ENCODE data around the gene PCGF3.

GRCh38 chr4:747546-748170 lies 42.0 kb downstream of the PCGF3 start:
- TF ChIP-seq, protein P1, sequence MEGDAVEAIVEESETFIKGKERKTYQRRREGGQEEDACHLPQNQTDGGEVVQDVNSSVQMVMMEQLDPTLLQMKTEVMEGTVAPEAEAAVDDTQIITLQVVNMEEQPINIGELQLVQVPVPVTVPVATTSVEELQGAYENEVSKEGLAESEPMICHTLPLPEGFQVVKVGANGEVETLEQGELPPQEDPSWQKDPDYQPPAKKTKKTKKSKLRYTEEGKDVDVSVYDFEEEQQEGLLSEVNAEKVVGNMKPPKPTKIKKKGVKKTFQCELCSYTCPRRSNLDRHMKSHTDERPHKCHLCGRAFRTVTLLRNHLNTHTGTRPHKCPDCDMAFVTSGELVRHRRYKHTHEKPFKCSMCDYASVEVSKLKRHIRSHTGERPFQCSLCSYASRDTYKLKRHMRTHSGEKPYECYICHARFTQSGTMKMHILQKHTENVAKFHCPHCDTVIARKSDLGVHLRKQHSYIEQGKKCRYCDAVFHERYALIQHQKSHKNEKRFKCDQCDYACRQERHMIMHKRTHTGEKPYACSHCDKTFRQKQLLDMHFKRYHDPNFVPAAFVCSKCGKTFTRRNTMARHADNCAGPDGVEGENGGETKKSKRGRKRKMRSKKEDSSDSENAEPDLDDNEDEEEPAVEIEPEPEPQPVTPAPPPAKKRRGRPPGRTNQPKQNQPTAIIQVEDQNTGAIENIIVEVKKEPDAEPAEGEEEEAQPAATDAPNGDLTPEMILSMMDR (conservative IDR thresholded peaks at IDR 0.05): no peak
- no peak for TF ChIP-seq ZFX (IDR thresholded peaks at IDR 0.05)
